Activated T-helper 2 cell treated with anti-CD3 and anti-CD28 coated beads, Interferon-gamma antibody, Interleukin-2, Interleukin-4, amounts not matched to agents 10 μg/mL and 5 μg/mL and 100 μg/mL, durations not matched to agents 14 hours and 24 hours and 36 hours (primary cell): ENCODE data around the gene HBP1. TPM values are rescaled to one million over a fixed set of nuclear protein-coding genes. Genes with fewer than 3 reads are reported as not detected.

ENCODE experiments used
- DNase-seq: peaks from one replicate; pipeline ENCODE4 v3.0.0; 2021; ENCODE audit warnings: low spot score
- H3K27ac Mint-ChIP-seq: one replicate; pipeline ENCODE4 v1.8.0; 2021; ENCODE audit warnings: mixed read lengths
- H3K27me3 Mint-ChIP-seq: one replicate; pipeline ENCODE4 v1.8.0; 2021; ENCODE audit warnings: low read depth, mixed read lengths
- H3K36me3 Mint-ChIP-seq: one replicate; pipeline ENCODE4 v1.8.0; 2021; ENCODE audit warnings: low read depth, mixed read lengths
- H3K4me1 Mint-ChIP-seq: one replicate; pipeline ENCODE4 v1.8.0; 2021; ENCODE audit warnings: low read depth, mixed read lengths
- H3K4me3 Mint-ChIP-seq: one replicate; pipeline ENCODE4 v1.8.0; 2021; ENCODE audit warnings: low read depth, mild to moderate bottlenecking, moderate library complexity, mixed read lengths
- H3K9me3 Mint-ChIP-seq: one replicate; pipeline ENCODE4 v1.8.0; 2021; ENCODE audit warnings: mixed read lengths
- intact Hi-C: fragments of 100-400 bp; cut with micrococcal nuclease; formaldehyde crosslinking; loops from one replicate; pipeline ENCODE4 v1.15.1; 2023
- total RNA-seq: library from RNA; stranded (reverse); gene quantifications from 2 replicates; pipeline ENCODE4 v1.2.3, GENCODE V29; 2022

The HBP1 gene
- total RNA-seq, 1 donor from 2014 or later, result 17.0 TPM

DNA sequence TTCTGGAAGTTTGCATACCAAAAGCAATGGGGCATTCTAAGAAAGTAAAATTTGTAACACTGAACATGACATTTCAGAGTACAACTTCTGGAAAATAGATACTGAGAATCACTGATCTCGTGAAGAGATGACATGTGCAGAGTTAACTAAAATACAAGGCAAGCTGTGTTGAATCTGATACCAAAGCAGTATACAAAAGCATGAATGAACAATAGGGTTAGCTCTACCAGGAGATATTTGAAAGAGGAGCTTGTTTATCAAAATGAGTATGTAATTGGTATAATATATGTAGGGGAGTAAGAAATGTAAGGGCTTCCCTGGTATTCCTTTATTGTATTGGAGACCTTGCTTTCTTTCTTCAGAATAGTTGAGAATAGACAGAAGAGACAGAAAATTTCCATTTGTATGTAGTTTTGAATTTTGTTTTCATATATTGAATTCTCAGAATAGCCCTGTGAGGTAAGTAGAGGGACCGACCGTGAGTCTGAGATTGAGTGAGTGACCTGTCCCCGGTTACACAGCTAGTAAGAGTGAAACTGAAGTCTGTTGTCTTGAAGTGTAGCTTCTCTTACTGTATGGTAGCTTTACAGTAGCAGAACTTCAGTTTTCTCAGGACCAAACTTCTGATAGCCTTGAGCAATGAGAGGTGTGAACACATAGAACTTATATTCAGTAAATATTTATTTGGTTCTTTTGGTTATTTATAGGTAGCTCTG is 5.0 kb downstream of the HBP1 start:
- H3K36me3 Mint-ChIP-seq, result peaks cover 20% of the 10 kb centered on the region
- H3K27ac Mint-ChIP-seq, result peak overlapping the region; percentile 81
- peaks cover 35% of the 10 kb centered on the region for H3K4me1 Mint-ChIP-seq
- H3K9me3 Mint-ChIP-seq, result no peaks in the 10 kb centered on the region
- no peak for DNase-seq
- no peaks in the 10 kb centered on the region for H3K27me3 Mint-ChIP-seq
- no peak overlapping the region for H3K4me3 Mint-ChIP-seq
- intact Hi-C loops, result loop anchor here (1.0 kb wide), 1 partner anchor 386 kb away; no protein-coding TSS in a partner anchor

DNA sequence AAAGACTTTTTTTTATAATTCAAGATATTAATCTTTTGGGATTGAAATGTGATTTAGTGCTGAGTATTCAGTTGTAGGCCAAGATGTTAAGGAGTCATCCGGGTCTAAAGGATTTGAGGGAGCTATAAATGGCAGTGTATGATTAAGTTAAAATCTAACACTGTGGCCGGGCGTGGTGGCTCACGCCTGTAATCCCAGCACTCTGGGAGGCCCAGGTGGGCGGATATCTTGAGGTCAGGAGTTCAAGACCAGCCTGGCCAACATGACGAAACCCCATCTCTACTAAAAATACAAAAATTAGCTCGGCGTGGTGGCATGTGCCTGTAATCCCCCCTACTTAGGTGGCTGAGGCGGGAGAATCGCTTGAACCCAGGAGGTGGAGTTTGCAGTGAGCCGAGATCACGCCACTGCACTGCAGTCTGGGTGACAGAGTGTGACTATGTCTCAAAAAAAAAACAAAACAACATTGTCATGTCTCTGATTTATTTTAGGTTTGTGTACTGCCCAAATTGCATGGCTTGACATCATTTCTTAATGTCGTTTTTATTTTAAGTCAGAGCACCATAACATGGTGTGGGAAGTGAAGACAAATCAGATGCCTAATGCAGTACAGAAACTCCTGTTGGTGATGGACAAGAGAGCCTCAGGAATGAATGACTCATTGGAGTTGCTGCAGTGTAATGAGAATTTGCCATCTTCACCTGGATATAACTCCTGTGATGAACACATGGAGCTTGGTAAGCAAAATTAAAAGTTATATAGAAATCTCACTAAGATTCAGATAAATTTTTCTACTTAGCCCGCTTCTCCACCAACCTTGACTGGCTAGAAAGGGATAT is 10.7 kb downstream of the HBP1 start:
- H3K9me3 Mint-ChIP-seq, result no peaks in the 10 kb centered on the region

DNA sequence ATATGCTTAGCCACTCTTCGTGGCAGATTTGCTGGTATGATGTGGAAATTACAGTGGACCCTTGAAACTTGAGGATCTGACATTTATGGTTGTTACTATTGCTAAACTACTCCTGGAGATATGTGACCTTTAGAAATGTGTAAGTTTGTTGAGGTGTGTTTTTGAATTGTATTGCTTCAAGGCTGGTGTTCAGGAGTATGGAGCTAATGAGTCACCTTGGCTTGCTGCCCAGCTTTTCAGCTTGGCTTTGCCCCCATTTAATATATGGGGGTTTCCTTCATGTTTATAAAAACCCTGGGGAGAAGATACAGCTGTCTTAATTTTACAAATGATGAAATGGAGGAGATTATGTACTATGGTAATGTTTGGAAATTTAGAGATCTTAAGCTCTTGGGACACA is 11.6 kb downstream of the HBP1 start:
- no peak for DNase-seq
- no peaks in the 10 kb centered on the region for H3K9me3 Mint-ChIP-seq
- no peak overlapping the region for H3K4me3 Mint-ChIP-seq
- peaks cover 18% of the 10 kb centered on the region for H3K4me1 Mint-ChIP-seq
- H3K36me3 Mint-ChIP-seq, result peaks cover 38% of the 10 kb centered on the region
- H3K27me3 Mint-ChIP-seq, result no peaks in the 10 kb centered on the region
- peak overlapping the region; percentile 80 for H3K27ac Mint-ChIP-seq
- intact Hi-C loops, result loop anchor here (1.0 kb wide), 1 partner anchor 10 kb away; no protein-coding TSS in a partner anchor

More for the DNA sequence above, 10.7 kb downstream of the HBP1 start:
- peaks cover 31% of the 10 kb centered on the region for H3K36me3 Mint-ChIP-seq
- H3K4me3 Mint-ChIP-seq, result no peak overlapping the region
- no peaks in the 10 kb centered on the region for H3K27me3 Mint-ChIP-seq
- intact Hi-C loops, result loop anchor here (1.0 kb wide), 1 partner anchor 9 kb away; no protein-coding TSS in a partner anchor
- no peak overlapping the region for H3K27ac Mint-ChIP-seq
- peaks cover 21% of the 10 kb centered on the region for H3K4me1 Mint-ChIP-seq
- no peak for DNase-seq

DNA sequence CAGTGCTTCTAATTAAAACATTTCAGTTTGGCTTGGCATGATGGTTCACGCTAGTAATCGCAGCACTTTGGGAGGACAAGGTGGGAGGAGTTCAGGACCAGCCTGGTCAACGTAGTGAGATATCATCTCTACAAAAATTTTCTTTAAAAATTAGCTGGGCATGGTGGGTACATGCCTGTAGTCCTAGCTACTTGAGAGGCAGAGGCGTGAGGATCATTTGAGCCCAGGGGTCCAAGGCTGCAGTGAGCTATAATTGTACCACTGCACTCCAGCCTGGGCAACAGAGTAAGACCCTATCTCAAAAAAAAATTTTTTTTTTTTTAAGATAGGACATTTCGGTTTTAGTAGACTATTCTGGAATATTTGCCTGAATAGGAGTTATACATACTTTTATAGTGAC is 12.4 kb downstream of the HBP1 start:
- Mint-ChIP-seq H3K36me3 (peaks cover 44% of the 10 kb centered on the region), H3K27ac (peak overlapping the region; percentile 80), H3K9me3 (no peaks in the 10 kb centered on the region), H3K4me1 (peaks cover 18% of the 10 kb centered on the region), H3K4me3 (no peak overlapping the region), H3K27me3 (no peaks in the 10 kb centered on the region)
- no peak for DNase-seq
- intact Hi-C loops, result no loop called here

DNA sequence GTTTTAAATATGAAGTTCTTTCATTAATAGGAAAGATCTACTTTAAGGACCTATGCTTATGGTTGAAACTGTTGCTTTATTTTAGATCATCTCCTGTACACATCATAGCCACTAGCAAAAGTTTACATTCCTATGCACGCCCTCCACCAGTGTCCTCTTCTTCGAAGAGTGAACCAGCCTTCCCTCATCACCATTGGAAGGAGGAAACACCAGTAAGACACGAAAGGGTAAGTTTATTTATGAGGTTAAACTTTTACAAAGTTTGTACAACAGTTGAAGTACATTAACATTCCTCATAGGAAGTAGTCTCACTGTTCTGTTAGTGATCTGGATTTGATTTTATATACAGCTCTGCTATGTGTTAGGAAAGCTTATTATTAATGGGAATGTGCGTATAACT is 16.9 kb downstream of the HBP1 start:
- peaks cover 4% of the 10 kb centered on the region for H3K4me1 Mint-ChIP-seq
- no peak overlapping the region for H3K27ac Mint-ChIP-seq
- intact Hi-C loops, result no loop called here
- DNase-seq, result no peak
- no peak overlapping the region for H3K4me3 Mint-ChIP-seq
- H3K9me3 Mint-ChIP-seq, result no peaks in the 10 kb centered on the region
- no peaks in the 10 kb centered on the region for H3K27me3 Mint-ChIP-seq
- H3K36me3 Mint-ChIP-seq, result peaks cover 67% of the 10 kb centered on the region

DNA sequence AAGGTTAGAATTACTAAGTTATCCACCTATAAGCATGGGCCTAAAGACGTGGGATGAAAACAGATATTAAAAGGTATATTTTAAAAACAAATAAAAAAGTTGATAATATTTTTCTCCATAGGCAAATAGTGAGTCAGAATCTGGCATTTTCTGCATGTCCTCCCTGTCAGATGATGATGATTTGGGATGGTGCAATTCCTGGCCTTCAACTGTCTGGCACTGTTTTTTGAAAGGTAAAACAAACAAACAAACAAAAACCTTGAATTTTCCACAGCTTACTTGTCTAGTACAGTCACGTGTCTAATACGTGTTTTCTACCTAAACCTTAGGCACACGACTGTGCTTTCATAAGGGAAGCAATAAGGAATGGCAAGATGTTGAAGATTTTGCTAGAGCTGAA is 17.4 kb downstream of the HBP1 start:
- no peak overlapping the region for H3K27ac Mint-ChIP-seq
- H3K4me3 Mint-ChIP-seq, result no peak overlapping the region
- intact Hi-C loops, result no loop called here
- no peaks in the 10 kb centered on the region for H3K9me3 Mint-ChIP-seq
- DNase-seq, result no peak
- no peaks in the 10 kb centered on the region for H3K27me3 Mint-ChIP-seq
- H3K36me3 Mint-ChIP-seq, result peaks cover 62% of the 10 kb centered on the region
- no peaks in the 10 kb centered on the region for H3K4me1 Mint-ChIP-seq

DNA sequence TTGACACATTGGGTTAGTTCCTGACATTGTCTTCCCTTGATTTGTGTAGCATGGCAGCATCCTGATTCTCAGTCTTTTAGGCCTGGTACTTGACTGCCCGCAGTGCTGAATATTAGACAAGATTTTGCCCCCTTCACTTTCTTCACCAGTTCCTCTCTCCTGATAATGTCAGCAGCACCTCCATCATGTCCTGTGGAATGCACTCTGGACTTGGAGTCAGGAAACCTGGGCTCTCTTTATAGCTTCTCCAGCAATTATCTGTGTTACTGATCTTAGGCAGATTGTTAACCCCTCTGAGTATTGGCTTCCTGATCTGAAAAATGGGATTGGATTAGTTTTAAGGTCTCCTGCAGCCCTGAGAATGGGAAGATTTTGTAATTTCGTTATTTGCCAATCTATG is 19.0 kb downstream of the HBP1 start:
- intact Hi-C loops, result no loop called here
- H3K27me3 Mint-ChIP-seq, result no peaks in the 10 kb centered on the region
- no peak for DNase-seq
- no peak overlapping the region for H3K27ac Mint-ChIP-seq
- no peaks in the 10 kb centered on the region for H3K9me3 Mint-ChIP-seq
- H3K36me3 Mint-ChIP-seq, result peaks cover 66% of the 10 kb centered on the region
- no peak overlapping the region for H3K4me3 Mint-ChIP-seq
- no peaks in the 10 kb centered on the region for H3K4me1 Mint-ChIP-seq

DNA sequence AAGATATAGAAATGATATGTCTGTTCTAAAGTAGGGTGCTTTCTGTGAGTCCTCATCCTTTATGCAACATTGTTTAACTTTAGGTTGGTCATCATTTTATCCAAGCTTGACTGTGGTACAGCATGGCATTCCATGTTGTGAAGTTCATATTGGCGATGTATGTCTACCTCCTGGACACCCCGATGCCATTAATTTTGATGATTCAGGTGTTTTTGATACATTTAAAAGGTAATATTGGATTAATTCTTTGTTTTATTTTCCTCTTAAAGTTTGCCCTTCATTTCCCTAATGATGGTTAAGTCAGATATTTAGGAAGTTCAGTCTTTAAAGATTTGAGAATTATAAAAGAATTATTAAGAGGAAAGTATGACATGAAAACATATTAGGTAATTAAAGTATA is 21.3 kb downstream of the HBP1 start:
- peaks cover 1% of the 10 kb centered on the region for H3K4me1 Mint-ChIP-seq
- no peak overlapping the region for H3K27ac Mint-ChIP-seq
- DNase-seq, result no peak
- intact Hi-C loops, result no loop called here
- no peaks in the 10 kb centered on the region for H3K27me3 Mint-ChIP-seq
- peaks cover 54% of the 10 kb centered on the region for H3K36me3 Mint-ChIP-seq
- no peak overlapping the region for H3K4me3 Mint-ChIP-seq
- H3K9me3 Mint-ChIP-seq, result no peaks in the 10 kb centered on the region

DNA sequence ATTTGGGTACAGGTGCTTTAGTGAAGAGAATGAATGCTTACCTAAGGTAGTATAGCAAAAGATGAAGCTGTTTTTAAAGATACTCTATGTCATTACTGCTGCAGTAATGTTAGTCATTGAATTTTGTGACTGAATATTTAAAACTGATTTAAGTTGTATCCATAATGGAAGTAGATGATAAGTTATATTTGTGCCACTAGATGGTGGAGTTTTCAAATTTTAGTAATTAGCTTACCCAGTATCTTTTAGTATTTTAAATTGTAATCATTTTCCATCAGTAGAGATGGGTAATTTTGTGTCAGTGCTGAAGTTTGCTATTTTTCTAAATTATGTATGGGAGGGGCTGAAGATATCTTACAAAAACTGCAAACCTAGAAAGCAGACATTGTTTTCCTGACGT is 25.2 kb downstream of the HBP1 start:
- Mint-ChIP-seq H3K27ac (no peak overlapping the region), H3K9me3 (no peaks in the 10 kb centered on the region), H3K4me3 (no peak overlapping the region), H3K27me3 (no peaks in the 10 kb centered on the region), H3K36me3 (peaks cover 40% of the 10 kb centered on the region), H3K4me1 (peaks cover 1% of the 10 kb centered on the region)
- intact Hi-C loops, result no loop called here
- DNase-seq, result no peak

DNA sequence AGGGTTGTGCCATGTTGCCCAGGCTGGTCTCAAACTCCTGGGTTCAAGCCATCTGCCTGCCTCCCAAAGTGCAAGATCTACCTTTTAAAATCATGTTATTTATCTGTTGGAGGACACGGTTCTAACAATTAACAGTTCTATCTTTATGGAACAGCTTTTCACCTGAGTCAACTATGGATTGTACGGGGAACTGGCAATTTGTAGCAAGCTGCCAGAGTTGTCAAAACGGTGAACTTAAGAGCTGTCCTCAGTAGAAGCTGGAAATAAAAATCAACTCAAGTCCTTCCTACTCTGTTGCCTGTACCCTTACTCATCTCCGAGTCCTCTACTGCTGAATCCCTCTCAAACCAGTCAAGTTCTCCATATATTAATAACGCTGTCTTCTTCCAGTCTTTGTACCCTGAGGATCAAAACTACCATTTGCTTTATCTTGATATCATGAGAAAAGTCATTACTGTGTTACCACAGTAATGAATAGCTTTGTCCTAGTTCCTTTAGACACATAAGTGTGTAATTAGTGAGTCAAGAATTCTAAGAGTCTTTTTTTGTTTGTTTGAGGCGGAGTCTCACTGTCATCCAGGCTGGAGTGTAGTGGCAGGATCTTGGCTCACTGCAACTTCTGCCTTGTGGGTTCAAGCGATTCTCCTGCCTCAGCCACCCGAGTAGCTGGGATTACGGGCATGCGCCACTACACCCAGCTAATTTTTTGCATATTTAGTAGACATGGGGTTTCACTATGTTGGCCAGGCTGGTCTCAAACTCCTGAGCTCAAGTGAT is 28.2 kb downstream of the HBP1 start:
- no peak overlapping the region for H3K27ac Mint-ChIP-seq
- no peak overlapping the region for H3K4me3 Mint-ChIP-seq
- H3K36me3 Mint-ChIP-seq, result peaks cover 48% of the 10 kb centered on the region
- no peaks in the 10 kb centered on the region for H3K27me3 Mint-ChIP-seq
- intact Hi-C loops, result no loop called here
- H3K4me1 Mint-ChIP-seq, result peaks cover 1% of the 10 kb centered on the region
- no peak for DNase-seq
- H3K9me3 Mint-ChIP-seq, result no peaks in the 10 kb centered on the region

DNA sequence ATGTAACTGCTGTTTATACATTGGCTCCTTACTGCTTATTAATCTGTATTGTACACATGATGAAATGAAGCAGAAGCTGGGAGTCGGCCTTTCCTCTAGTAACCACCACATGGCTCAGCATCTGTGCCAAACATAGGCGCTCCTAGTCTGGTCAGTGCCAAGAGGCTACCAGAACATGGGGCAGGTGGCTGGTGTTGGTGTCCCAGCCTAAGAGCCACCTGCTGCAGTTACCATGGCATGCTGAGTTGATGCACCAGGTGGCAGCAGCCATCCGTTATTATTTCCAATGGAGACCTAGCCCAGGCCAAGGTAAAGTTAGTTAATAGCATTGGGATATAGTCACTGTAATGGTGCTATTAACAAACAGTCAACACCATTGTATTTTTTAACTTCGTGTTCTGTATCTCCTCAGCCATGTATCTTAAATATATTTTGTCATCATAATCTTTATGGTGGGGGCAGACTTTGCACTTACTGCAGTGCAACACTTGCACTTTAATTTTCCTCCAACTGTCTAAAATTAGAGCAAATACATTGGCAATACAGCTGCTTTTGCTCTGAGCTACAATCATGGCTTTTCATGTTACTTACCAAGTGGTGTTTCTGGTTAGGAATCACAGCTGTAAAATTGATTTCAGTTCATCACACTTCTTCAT is 33.1 kb downstream of the HBP1 start:
- Mint-ChIP-seq H3K36me3 (peaks cover 60% of the 10 kb centered on the region), H3K27ac (no peak overlapping the region), H3K27me3 (no peaks in the 10 kb centered on the region), H3K9me3 (no peaks in the 10 kb centered on the region), H3K4me3 (no peak overlapping the region), H3K4me1 (no peaks in the 10 kb centered on the region)
- intact Hi-C loops, result loop anchor here (2.0 to 10.0 kb wide), 2 partner anchors 519 to 673 kb away; no protein-coding TSS in a partner anchor
- DNase-seq, result no peak

DNA sequence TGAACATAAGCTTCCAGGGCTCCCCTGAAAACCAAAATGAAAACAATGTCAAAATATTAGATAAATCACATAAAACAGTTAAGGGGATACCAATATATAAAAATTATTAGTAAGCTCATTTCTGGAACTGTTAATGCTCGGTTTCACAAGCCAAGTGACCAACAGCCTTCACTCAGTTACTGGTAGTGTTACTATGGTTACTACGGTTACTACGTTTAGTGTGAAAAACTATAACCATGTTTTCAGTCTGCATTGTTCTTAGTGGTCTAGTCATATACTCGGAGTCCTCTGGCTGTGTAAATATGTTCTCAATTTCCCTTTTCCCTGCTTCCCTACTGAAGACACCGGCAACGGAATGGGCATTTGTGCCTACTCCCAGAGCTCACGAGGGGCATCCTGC is 34.8 kb downstream of the HBP1 start:
- Mint-ChIP-seq H3K9me3 (no peaks in the 10 kb centered on the region), H3K36me3 (peaks cover 50% of the 10 kb centered on the region), H3K4me3 (no peak overlapping the region), H3K27ac (no peak overlapping the region), H3K27me3 (no peaks in the 10 kb centered on the region), H3K4me1 (no peaks in the 10 kb centered on the region)
- DNase-seq, result no peak
- intact Hi-C loops, result loop anchor here (2.0 to 10.0 kb wide), 2 partner anchors 517 to 671 kb away; no protein-coding TSS in a partner anchor
